ENCODE measurements around the gene KLRK1.

KLRK1 gene

GRCh38 chr12:10358969-10359368 lies 30.9 kb downstream of the KLRK1 start:
- no peak overlapping the region for H3K4me2 ChIP-seq (ENCODE audit: low read depth, low read length)
- H3K79me2 ChIP-seq (ENCODE audit: low read length), result no peaks in the 10 kb centered on the region
- no peak overlapping the region for H3K9ac ChIP-seq (ENCODE audit: low read length)

GRCh38 chr12:10358131-10358530 lies 31.7 kb downstream of the KLRK1 start:
- H3K79me2 ChIP-seq (ENCODE audit: low read length), result no peaks in the 10 kb centered on the region
- H3K9me3 ChIP-seq (replicated peaks; ENCODE audit: insufficient read depth, low read length), result no peaks in the 10 kb centered on the region
- H4K20me1 ChIP-seq (ENCODE audit: insufficient read depth, low read length), result no peaks in the 10 kb centered on the region
- TF ChIP-seq EZH2phosphoT487 (IDR thresholded peaks at IDR 0.05; ENCODE audit: low read length), result no peak
- TF ChIP-seq EZH2 (optimal IDR thresholded peaks at IDR 0.05; ENCODE audit: low read depth, low read length), result no peak
- no peak for TF ChIP-seq CTCF (IDR thresholded peaks at IDR 0.05; ENCODE audit: low read length)
- no peak for DNase-seq
- peaks cover 55% of the 10 kb centered on the region for H3K27me3 ChIP-seq (replicated peaks; ENCODE audit: insufficient read depth, low read length)
- no peak overlapping the region for H3K4me2 ChIP-seq (ENCODE audit: low read depth, low read length)
- H3K4me3 ChIP-seq (ENCODE audit: low read length), result no peak overlapping the region
- no peaks in the 10 kb centered on the region for H3K4me1 ChIP-seq (ENCODE audit: low read length)
- no peak overlapping the region for H3K9ac ChIP-seq (ENCODE audit: low read length)
- no peaks in the 10 kb centered on the region for H3F3A ChIP-seq (ENCODE audit: insufficient read depth, low read length)
- no peaks in the 10 kb centered on the region for H3K9me2 ChIP-seq (replicated peaks; ENCODE audit: insufficient read depth, low read length)
- no peak overlapping the region for H2AFZ ChIP-seq (ENCODE audit: low read length)
- no peak overlapping the region for H3K27ac ChIP-seq (ENCODE audit: low read length)
- H3K36me3 ChIP-seq (replicated peaks; ENCODE audit: insufficient read depth, low read length), result no peaks in the 10 kb centered on the region

More at GRCh38 chr12:10358969-10359368, 30.9 kb downstream of the KLRK1 start:
- no peak overlapping the region for H3K27ac ChIP-seq (ENCODE audit: low read length)
- no peak for DNase-seq
- no peak overlapping the region for H3K4me3 ChIP-seq (ENCODE audit: low read length)
- no peaks in the 10 kb centered on the region for H3K9me3 ChIP-seq (replicated peaks; ENCODE audit: insufficient read depth, low read length)
- H3K36me3 ChIP-seq (replicated peaks; ENCODE audit: insufficient read depth, low read length), result no peaks in the 10 kb centered on the region
- H2AFZ ChIP-seq (ENCODE audit: low read length), result no peak overlapping the region
- H3K27me3 ChIP-seq (replicated peaks; ENCODE audit: insufficient read depth, low read length), result peaks cover 64% of the 10 kb centered on the region
- H3K4me1 ChIP-seq (ENCODE audit: low read length), result 0 out of 2 replicates have a peak, but pooled peaks cover under 1% of the 10 kb centered on the region
- no peaks in the 10 kb centered on the region for H3F3A ChIP-seq (ENCODE audit: insufficient read depth, low read length)
- H3K9me2 ChIP-seq (replicated peaks; ENCODE audit: insufficient read depth, low read length), result no peaks in the 10 kb centered on the region
- peaks cover 4% of the 10 kb centered on the region for H4K20me1 ChIP-seq (ENCODE audit: insufficient read depth, low read length)
- TF ChIP-seq CTCF (IDR thresholded peaks at IDR 0.05; ENCODE audit: low read length) (no peak), EZH2 (optimal IDR thresholded peaks at IDR 0.05; ENCODE audit: low read depth, low read length) (no peak), EZH2phosphoT487 (IDR thresholded peaks at IDR 0.05; ENCODE audit: low read length) (no peak)

- Histone ChIP-seq H3K4me2 (ENCODE audit: low read depth, low read length) (no peak overlapping the region), H3K9ac (ENCODE audit: low read length) (no peak overlapping the region), H3K9me3 (replicated peaks; ENCODE audit: insufficient read depth, low read length) (no peaks in the 10 kb centered on the region), H3F3A (ENCODE audit: insufficient read depth, low read length) (no peaks in the 10 kb centered on the region), H3K27me3 (replicated peaks; ENCODE audit: insufficient read depth, low read length) (peaks cover 23% of the 10 kb centered on the region; the same call in 1 of the 2 replicates), H3K79me2 (ENCODE audit: low read length) (no peaks in the 10 kb centered on the region), H3K36me3 (replicated peaks; ENCODE audit: insufficient read depth, low read length) (no peaks in the 10 kb centered on the region), H2AFZ (ENCODE audit: low read length) (no peak overlapping the region), H3K27ac (ENCODE audit: low read length) (no peak overlapping the region), H4K20me1 (ENCODE audit: insufficient read depth, low read length) (no peaks in the 10 kb centered on the region), H3K4me3 (ENCODE audit: low read length) (no peak overlapping the region), H3K9me2 (replicated peaks; ENCODE audit: insufficient read depth, low read length) (no peaks in the 10 kb centered on the region), H3K4me1 (ENCODE audit: low read length) (no peaks in the 10 kb centered on the region)
- TF ChIP-seq CTCF (IDR thresholded peaks at IDR 0.05; ENCODE audit: low read length), result no peak
- no peak for TF ChIP-seq EZH2phosphoT487 (IDR thresholded peaks at IDR 0.05; ENCODE audit: low read length)
- DNase-seq, result no peak
Measured at GRCh38 chr12:10354502-10354901, 35.3 kb downstream of the KLRK1 start.

Measured in MM.1S (cell line).